NCI-H2171 treated with DMSO at 0.1 percent for 48 hours (cell line): ENCODE measurements around the gene PIF1.

Experiments
- DNase-seq: peaks from one replicate; lab custom pipeline; 2025; lab: John Stamatoyannopoulos, UW

The PIF1 gene

GRCh38 chr15:64825431-64826294 lies at the start of gene PIF1:
TSS of gene PIF1 (minus strand) at chr15:64825647. CDS start at chr15:64824335, 1,312 bp downstream.
- peak; percentile 99 for DNase-seq

DNA sequence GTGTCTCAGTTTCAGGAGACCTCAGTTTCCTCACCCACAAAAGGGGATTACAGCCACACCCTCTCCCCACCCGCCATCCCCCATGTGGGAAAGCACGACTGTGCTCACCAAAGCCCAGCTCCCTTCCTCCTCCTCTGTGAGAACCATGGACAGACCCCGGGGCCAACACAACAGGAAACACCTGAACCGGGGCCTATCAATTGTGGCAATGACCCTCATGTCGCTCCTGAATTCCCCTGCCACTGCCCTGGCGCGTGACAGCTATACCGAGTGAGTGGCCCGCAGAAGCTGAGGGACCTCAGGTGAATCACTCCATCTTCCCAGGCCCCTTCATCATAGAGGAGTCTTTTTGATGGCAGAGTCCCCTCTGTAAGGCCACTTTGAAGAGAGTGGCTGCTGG lies 44.9 kb upstream of the PIF1 start:
- DNase-seq: no peak

GRCh38 chr15:64869501-64869900 lies 44.1 kb upstream of the PIF1 start:
- DNase-seq: no peak

GRCh38 chr15:64865998-64866520 lies 40.6 kb upstream of the PIF1 start:
- DNase-seq: no peak

GRCh38 chr15:64865126-64865997 lies 39.9 kb upstream of the PIF1 start:
- no peak for DNase-seq

DNA sequence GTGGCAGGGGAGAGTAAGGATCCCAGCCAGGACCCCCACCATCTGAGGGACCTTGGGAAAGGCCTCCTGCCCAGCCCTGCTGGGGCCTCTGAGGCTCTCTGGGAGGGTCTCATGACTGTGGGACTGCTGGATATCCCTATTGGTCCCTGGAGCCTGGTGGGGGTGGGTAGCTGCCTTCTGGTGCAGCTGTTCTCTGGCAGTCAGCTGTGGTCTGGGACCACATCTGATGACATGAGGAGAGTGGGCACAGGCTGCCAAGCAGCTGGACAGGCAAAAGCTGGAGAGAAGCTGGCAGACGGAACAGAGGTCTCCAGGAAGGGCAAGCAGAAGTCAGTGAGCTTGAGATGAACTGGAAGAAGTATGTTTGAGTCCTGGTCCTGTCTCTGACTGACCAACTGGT lies 38.6 kb upstream of the PIF1 start:
- DNase-seq: no peak

- DNase-seq: no peak
Measured at GRCh38 chr15:64862408-64862807, 37.0 kb upstream of the PIF1 start.

DNA sequence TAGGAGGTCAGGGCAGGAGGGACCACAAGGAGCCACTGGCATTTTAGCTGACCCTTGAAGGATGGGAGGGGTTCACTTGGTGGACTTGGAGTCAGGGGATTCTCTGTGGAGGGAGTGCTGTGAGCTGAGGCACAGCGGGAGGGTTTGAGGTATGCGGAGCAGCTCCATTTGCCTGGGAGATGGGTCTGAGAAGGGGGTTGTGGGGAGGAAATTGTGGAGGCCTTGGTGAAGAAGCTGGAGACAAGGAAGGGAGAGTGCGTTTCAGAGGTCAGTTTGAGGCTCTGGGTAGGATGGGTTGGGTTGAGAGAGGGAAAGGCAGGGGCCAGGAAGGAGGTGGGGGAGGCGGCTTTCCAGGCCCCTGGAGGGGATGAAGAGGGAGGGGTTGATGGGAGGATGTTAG lies 36.5 kb upstream of the PIF1 start:
- DNase-seq: no peak

DNA sequence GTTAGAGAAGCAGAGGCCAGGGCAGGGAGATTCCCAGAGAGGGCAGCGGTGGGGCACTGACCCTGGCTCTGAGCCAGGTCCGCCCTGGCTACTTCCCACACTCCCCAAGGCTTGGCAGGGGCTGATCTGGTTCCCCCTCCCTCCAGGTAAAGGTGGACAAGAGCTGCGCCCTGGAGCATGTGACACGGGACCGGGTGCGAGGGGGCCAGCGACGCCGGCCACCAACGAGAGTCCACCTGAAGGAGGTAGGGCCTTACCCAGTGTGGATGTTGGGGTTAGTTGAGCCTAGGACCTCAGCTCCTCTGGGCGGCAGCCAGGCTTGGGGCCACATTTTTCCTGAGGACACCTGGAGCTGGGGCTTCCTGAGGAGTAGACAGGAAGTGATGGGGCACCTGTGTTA lies 35.9 kb upstream of the PIF1 start:
- no peak for DNase-seq

- DNase-seq: no peak
Measured at GRCh38 chr15:64859226-64859625, 33.8 kb upstream of the PIF1 start.

- DNase-seq: peak; percentile 73
Measured at GRCh38 chr15:64858021-64858575, 32.7 kb upstream of the PIF1 start.

DNA sequence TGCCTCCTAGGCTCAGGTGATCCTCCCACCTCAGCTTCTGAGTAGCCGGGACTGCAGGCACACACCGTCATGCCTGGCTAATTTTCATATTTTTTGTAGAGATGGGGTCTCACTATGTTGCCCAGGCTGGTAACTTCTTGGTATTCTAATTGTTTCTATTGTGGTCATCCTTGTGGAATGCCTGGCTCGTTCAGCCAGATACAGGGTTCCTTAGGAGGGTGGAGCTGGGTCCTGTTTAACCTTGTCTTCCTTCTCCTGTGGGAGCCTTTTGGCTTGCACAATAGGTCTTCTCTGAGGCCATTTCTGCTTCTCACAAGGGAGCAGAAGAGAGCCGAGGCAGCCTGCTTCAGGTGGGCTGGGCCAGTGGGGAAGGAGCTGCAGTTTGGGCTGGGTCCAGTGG lies 32.0 kb upstream of the PIF1 start:
- no peak for DNase-seq

DNA sequence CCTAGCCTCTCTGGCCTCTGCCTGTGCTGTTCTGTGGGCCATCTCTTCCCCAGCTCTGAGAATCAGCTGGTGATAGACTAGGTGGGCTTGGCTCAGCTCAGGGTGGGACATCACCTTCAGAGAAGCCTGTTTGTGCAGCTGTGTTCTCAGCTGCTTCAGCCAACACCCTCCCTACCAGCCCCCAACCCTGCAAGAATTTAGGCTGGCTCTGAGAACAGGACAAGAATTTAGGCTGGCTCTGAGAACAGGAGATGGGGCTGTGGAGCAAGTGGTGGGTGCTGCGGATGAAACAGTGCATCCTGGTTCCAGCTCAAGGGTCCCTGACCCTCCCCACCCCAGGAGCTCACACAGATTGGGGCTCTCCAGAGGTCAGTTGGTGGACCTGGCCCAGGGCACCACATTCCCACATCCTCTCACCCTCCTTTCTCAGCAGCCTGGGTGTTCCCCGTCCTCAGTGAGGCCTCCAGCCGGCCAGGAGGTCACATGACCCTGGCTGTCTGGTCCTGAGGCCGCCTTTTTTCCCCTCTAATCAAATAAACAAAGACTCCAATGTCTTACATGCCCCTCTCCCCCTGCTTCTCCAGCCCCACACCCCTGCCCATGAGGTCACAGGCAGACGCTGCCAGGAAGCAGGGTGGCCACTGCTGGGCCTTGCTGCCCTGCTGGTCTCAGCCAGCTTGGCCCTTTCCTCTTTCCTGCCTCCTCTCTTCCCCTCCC lies 31.1 kb upstream of the PIF1 start:
- no peak for DNase-seq

GRCh38 chr15:64855205-64855975 lies 29.9 kb upstream of the PIF1 start:
- peak; percentile 67 for DNase-seq

DNA sequence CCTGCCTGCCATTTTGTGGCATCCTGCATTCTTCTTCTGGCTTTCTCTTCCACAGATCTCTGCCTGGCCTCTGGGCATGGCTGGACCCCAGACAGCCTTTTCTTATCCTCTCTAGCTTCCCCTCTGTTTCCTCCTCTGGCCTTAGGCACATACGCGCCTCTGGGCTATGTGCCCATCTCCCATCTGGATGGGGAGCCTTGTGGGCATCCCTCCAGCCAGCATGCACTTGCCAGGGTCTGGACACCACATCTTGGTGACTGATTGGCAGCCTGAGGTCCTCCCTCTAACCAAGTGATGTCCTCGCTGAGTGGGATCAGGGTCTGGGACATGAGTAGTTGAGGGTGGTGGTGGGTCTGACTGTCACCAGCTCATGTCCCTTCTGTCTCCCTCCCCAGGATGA lies 29.1 kb upstream of the PIF1 start:
- no peak for DNase-seq

GRCh38 chr15:64854041-64854440 lies 28.6 kb upstream of the PIF1 start:
- DNase-seq: no peak

- DNase-seq: no peak
Measured at GRCh38 chr15:64851503-64851840, 26.0 kb upstream of the PIF1 start.

- DNase-seq: peak; percentile 42
Measured at GRCh38 chr15:64850778-64851502, 25.5 kb upstream of the PIF1 start.

- no peak for DNase-seq
Measured at GRCh38 chr15:64847876-64848716, 22.6 kb upstream of the PIF1 start.

- DNase-seq: no peak
Measured at GRCh38 chr15:64847448-64847847, 22.0 kb upstream of the PIF1 start.
